Panc1 (cell line): ENCODE results near the gene MRC1.

Experiments used
- CTCF ChIP-seq: fragments of 450-650 bp; IDR thresholded peaks from 2 replicates; pipeline ENCODE4 v1.5.1; 2017; ENCODE audit warnings: mild to moderate bottlenecking
- POLR2AphosphoS5 ChIP-seq: IDR thresholded peaks from 2 replicates; pipeline ENCODE4 v1.6.1; 2012; ENCODE audit warnings: mild to moderate bottlenecking, low read depth, low read length, moderate library complexity
- REST ChIP-seq, 2 experiments: IDR thresholded peaks; 2 replicates each; pipeline ENCODE4 v1.6.1; 2011 to 2012; ENCODE audit warnings: low read depth in 2 of 2, control low read depth in 1 of 2, low read length in 1 of 2, mild to moderate bottlenecking in 1 of 2, moderate library complexity in 1 of 2; ENCODE audit not compliant: insufficient read depth in 1 of 2
- SIN3A ChIP-seq: IDR thresholded peaks from 2 replicates; pipeline ENCODE4 v1.6.1; 2012; ENCODE audit warnings: low read depth, mild to moderate bottlenecking, low read length, moderate library complexity, borderline replicate concordance; ENCODE audit not compliant: insufficient read depth

GRCh38 chr10:17833656-17834055 is 24.5 kb downstream of the MRC1 start:
- TF ChIP-seq CTCF (no peak), REST (IDR thresholded peaks at IDR 0.05; ENCODE audit: insufficient read depth in 1 of 2, low read depth in 2 of 2, low read length in 1 of 2) (no peak), POLR2AphosphoS5 (no peak), SIN3A (no peak)
